Large intestine (tissue), 3 donors: Measurements from ENCODE around the gene FCRL5. TPM values are rescaled to one million over a fixed set of nuclear protein-coding genes. Genes with fewer than 3 reads are reported as not detected.
"Not testable (repeated sequence)": the region's sequence is repeated elsewhere in the genome, so short reads cannot be mapped to it uniquely, and the experiment has no call there.

Source experiments
- DNase-seq, 2 donors: peaks; one replicate each; pipeline versions ENCODE4 v3.0.0 to v3.0.0-alpha.2; 2013
- H3K27ac ChIP-seq: one replicate; pipeline ENCODE4 v1.5.1; 2013; ENCODE audit warnings: low read length
- H3K27me3 ChIP-seq: 2 replicates; pipeline ENCODE4 v1.6.1; 2013; ENCODE audit warnings: low read length; ENCODE audit not compliant: control insufficient read depth, insufficient read depth
- H3K36me3 ChIP-seq: 2 replicates; pipeline ENCODE4 v1.6.1; 2013; ENCODE audit warnings: low read length; ENCODE audit not compliant: control insufficient read depth, insufficient read depth
- H3K4me1 ChIP-seq: one replicate; pipeline ENCODE4 v1.6.1; 2013; ENCODE audit warnings: low read length; ENCODE audit not compliant: control insufficient read depth, insufficient read depth
- H3K4me3 ChIP-seq: one replicate; pipeline ENCODE4 v1.5.1; 2013; ENCODE audit warnings: low read length
- H3K9me3 ChIP-seq: one replicate; pipeline ENCODE4 v1.6.1; 2013; ENCODE audit warnings: mild to moderate bottlenecking, low read depth, low read length, moderate library complexity; ENCODE audit not compliant: control insufficient read depth
- WGBS: methylation state at CpG from one replicate; pipeline ENCODE4 v1.1.5; 2013; ENCODE audit warnings: low lambda C conversion rate; ENCODE audit not compliant: insufficient coverage; 5-methylcytosine and 5-hydroxymethylcytosine counted together
- polyA plus RNA-seq: library from polyadenylated mRNA; unstranded; fragments of 120-200 nt; gene quantifications from one replicate; pipeline ENCODE4 v1.2.1, GENCODE V29; 2013

The FCRL5 gene
- polyA plus RNA-seq, 1 donor, result 0.09 TPM

- Histone ChIP-seq H3K27ac (no peak overlapping the region), H3K36me3 (no peaks in the 10 kb centered on the region), H3K9me3 (no peaks in the 10 kb centered on the region), H3K27me3 (no peaks in the 10 kb centered on the region), H3K4me3 (no peak overlapping the region), H3K4me1 (no peaks in the 10 kb centered on the region)
- WGBS, result 100% methylated on average over 1 of the region's 3 CpGs
- no peak for DNase-seq
Observed at GRCh38 chr1:157577420-157577819, 25.1 kb upstream of the FCRL5 start.

GRCh38 chr1:157575744-157576143, 23.4 kb upstream of the FCRL5 start:
- H3K27me3 ChIP-seq, result no peaks in the 10 kb centered on the region
- no peaks in the 10 kb centered on the region for H3K4me1 ChIP-seq
- no peaks in the 10 kb centered on the region for H3K9me3 ChIP-seq
- H3K36me3 ChIP-seq, result no peaks in the 10 kb centered on the region
- no peak overlapping the region for H3K27ac ChIP-seq
- WGBS, result 100% methylated on average over 1 of the region's 2 CpGs
- DNase-seq, result no peak
- no peak overlapping the region for H3K4me3 ChIP-seq

- no CpG with 5 or more reads among the region's 1 CpG for WGBS
- DNase-seq, result no peak
- Histone ChIP-seq H3K36me3 (no peaks in the 10 kb centered on the region), H3K9me3 (no peaks in the 10 kb centered on the region), H3K27me3 (no peaks in the 10 kb centered on the region), H3K4me1 (no peaks in the 10 kb centered on the region), H3K4me3 (no peak overlapping the region), H3K27ac (no peak overlapping the region)
Observed at GRCh38 chr1:157574836-157575235, 22.5 kb upstream of the FCRL5 start.

DNA sequence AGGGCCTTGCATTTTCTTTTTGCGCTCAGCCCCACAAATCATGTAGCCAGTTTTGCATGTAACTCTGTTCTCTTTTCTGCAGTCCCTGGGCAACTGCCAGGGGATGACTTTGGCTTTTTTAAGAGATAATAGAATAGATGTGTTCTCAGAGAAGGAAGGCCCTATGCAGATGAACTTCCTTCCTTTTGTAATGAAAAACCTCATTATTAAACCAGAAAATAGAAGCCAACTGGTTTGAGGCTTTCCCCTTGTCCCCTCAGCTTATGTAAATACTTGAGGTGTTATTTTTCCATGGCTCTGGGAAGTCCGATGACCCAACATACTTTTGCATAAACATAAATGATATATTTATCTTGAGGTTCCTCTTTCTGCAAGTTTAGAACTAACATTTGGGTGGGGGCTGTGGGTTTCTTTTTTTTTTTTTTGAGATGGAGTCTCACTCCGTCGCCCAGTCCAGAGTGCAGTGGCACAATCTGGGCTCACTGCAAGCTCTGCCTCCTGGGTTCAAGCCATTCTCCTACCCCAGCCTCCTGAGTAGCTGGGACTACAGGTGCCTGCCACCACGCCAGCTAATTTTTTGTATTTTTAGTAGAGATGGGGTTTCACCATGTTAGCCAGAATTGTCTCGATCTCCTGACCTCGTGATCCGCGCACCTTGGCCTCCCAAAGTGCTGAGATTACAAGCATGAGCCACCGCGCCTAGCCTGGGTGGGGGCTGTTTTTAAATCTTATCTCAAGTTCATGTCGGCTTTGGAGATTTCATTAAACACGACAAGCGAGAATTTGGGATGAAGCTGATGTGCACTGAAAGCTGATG, 14.4 kb upstream of the FCRL5 start:
- WGBS, result no CpG with 5 or more reads among the region's 14 CpGs
- Histone ChIP-seq H3K27me3 (no peaks in the 10 kb centered on the region), H3K36me3 (no peaks in the 10 kb centered on the region), H3K4me1 (no peaks in the 10 kb centered on the region), H3K27ac (no peak overlapping the region), H3K9me3 (no peaks in the 10 kb centered on the region), H3K4me3 (no peak overlapping the region)
- DNase-seq, result no peak

DNA sequence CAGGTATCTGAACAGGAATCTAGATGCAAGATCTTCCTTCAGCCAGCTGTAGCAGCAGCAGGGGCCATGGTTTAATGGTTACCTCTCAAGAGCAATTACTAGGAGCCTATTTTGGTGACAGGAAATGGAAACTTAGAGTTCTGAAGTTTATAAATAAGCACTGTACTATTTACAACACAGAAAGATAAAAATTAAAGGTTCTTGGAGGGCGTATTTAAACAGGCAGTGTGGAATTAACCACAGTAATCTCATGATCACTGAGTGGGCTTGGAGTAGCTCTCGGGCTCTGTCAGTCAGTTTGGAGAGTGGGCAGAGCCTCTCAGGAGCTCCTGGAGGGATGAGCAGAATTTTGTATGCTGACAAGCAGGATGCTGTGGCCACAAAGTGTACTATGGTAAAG, 10.2 kb upstream of the FCRL5 start:
- Histone ChIP-seq H3K4me3 (no peak overlapping the region), H3K36me3 (no peaks in the 10 kb centered on the region), H3K27me3 (no peaks in the 10 kb centered on the region), H3K9me3 (no peaks in the 10 kb centered on the region), H3K27ac (no peak overlapping the region), H3K4me1 (no peaks in the 10 kb centered on the region)
- no peak for DNase-seq
- WGBS, result no CpG with 5 or more reads among the region's 2 CpGs

DNA sequence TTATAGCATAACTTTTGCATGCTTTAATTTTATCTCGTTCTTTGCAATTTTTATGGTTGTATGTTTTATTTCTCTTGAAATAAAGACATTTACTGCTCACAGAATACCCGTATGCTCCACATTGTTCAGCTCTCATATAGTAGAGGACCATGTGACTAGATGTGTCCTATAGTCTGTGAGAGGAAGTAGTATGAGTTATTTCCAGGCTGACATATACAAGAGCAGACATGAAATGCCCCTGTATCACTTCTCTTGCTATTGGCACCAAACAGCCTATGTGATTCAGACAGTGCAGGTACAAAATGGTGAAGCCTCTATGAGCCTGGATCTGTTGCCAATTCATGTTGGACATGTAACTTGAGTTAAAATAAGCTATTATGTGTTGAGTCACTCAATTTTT, 5.8 kb upstream of the FCRL5 start:
- 83% methylated on average over 2 of the region's 2 CpGs for WGBS
- H3K4me3 ChIP-seq, result no peak overlapping the region

GRCh38 chr1:157548081-157548480, 4.2 kb downstream of the FCRL5 start:
- H3K9me3 ChIP-seq, H3K4me3 ChIP-seq, H3K27ac ChIP-seq, H3K36me3 ChIP-seq, DNase-seq, H3K27me3 ChIP-seq, H3K4me1 ChIP-seq: not testable (repeated sequence)
- WGBS, result no CpG with 5 or more reads among the region's 1 CpG

More for the DNA sequence above, 5.8 kb upstream of the FCRL5 start:
- Histone ChIP-seq H3K27me3 (no peaks in the 10 kb centered on the region), H3K27ac (no peak overlapping the region), H3K36me3 (no peaks in the 10 kb centered on the region), H3K4me1 (no peaks in the 10 kb centered on the region), H3K9me3 (no peaks in the 10 kb centered on the region)
- no peak for DNase-seq

DNA sequence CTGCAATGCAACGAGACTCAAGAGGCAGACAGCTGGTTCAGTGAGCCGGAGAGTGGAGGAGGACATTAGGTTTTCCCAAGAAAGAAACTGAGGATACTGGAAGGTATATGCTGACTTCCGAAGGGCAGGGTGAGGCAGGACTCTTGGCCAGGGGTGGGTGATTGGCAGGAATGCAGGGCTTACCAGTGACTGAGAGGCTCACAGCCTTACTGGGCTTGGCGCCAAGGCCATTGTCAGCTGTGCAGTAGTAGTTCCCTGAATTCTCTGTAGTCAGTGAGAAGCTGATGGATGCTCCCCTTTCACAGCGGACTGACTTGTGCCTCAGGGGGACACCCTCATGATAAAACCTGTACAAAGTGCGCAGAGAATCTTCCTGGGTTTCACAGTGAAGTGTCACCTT, 9.6 kb downstream of the FCRL5 start:
- no peaks in the 10 kb centered on the region for H3K36me3 ChIP-seq
- H3K27me3 ChIP-seq, result no peaks in the 10 kb centered on the region
- WGBS, result no CpG with 5 or more reads among the region's 6 CpGs
- DNase-seq, result no peak
- H3K4me1 ChIP-seq, result no peaks in the 10 kb centered on the region
- H3K27ac ChIP-seq, result no peak overlapping the region
- no peaks in the 10 kb centered on the region for H3K9me3 ChIP-seq
- H3K4me3 ChIP-seq, result no peak overlapping the region

DNA sequence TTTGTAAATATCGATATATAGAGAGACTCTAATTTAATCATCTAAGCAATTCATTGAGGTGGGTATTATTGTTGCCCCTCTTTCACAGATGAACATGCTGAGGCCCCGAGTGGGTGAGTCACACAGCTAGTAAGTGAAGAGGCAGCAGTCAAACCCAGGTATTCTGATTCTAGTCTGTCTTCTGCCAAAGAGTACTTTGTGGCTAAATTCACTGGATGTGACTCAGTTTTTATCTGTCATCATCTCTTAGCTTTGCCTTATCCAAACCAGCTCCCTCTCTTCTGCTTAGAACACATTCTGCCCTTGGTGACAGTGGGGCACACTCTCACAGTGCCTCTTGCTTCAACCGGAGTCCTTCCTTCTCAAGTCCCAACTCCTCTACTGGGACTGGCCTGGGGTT, 11.5 kb downstream of the FCRL5 start:
- no peaks in the 10 kb centered on the region for H3K9me3 ChIP-seq
- no peak overlapping the region for H3K4me3 ChIP-seq
- no peaks in the 10 kb centered on the region for H3K4me1 ChIP-seq
- no peak overlapping the region for H3K27ac ChIP-seq
- H3K36me3 ChIP-seq, result no peaks in the 10 kb centered on the region
- no peak for DNase-seq
- no CpG with 5 or more reads among the region's 3 CpGs for WGBS
- no peaks in the 10 kb centered on the region for H3K27me3 ChIP-seq

DNA sequence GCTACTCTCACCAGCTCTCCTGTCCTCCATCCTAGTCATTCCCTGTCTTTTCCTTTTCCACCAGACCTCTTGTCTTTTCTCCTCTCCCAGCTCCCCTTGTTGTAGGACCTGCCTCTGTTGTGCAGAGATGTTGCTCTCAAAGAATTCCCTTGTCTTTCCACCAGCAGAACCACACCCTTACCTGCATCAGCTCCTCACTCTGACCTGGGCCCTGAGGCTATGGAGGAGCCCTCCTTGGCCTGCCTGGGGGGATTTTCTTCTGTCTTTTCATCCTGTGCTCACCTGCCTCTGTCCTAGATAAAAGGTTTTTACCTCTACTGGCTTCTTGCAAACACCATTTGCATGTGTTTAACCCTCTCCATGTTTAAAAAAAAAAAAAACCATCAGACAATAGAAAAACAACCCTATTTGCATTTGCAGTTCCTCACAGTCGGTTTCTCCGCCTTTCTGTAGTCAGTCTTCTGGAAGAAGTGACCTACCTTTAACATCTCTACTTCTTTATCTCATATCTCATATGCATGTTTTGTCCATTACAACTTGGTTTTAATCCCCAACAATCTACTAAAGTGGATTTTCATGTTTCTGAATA, 12.1 kb downstream of the FCRL5 start:
- H3K4me3 ChIP-seq, result no peak overlapping the region
- H3K27me3 ChIP-seq, result no peaks in the 10 kb centered on the region
- WGBS, result 35% methylated on average over 2 of the region's 2 CpGs
- H3K27ac ChIP-seq, result no peak overlapping the region
- H3K4me1 ChIP-seq, result no peaks in the 10 kb centered on the region
- no peaks in the 10 kb centered on the region for H3K9me3 ChIP-seq
- no peak for DNase-seq
- H3K36me3 ChIP-seq, result no peaks in the 10 kb centered on the region

- peaks cover 2% of the 10 kb centered on the region for H3K27me3 ChIP-seq
- DNase-seq, result no peak
- H3K36me3 ChIP-seq, result no peaks in the 10 kb centered on the region
- no peaks in the 10 kb centered on the region for H3K9me3 ChIP-seq
- no peak overlapping the region for H3K27ac ChIP-seq
- H3K4me3 ChIP-seq, result no peak overlapping the region
- no peaks in the 10 kb centered on the region for H3K4me1 ChIP-seq
Observed at GRCh38 chr1:157539568-157539967, 12.7 kb downstream of the FCRL5 start.
